Left ventricle myocardium inferior (tissue), 1 donor: ENCODE results near the gene HTR2A. TPM values are rescaled to one million over a fixed set of nuclear protein-coding genes. Genes with fewer than 3 reads are reported as not detected.

Experiments used
- DNase-seq: peaks from one replicate; pipeline ENCODE4 v3.0.0-alpha.2; 2020
- H3K27ac ChIP-seq: fragments of 200-600 bp; replicated peaks from 2 replicates; pipeline ENCODE4 v1.8.0; 2021
- H3K27me3 ChIP-seq: fragments of 200-600 bp; 2 replicates; pipeline ENCODE4 v1.8.0; 2021; ENCODE audit warnings: low read depth
- H3K36me3 ChIP-seq: fragments of 200-600 bp; 2 replicates; pipeline ENCODE4 v1.8.0; 2021
- H3K4me1 ChIP-seq: fragments of 200-600 bp; 2 replicates; pipeline ENCODE4 v1.8.0; 2021
- H3K4me3 ChIP-seq: fragments of 200-600 bp; 2 replicates; pipeline ENCODE4 v1.8.0; 2021; ENCODE audit warnings: mild to moderate bottlenecking, moderate library complexity
- H3K9me3 ChIP-seq: fragments of 200-600 bp; replicated peaks from 2 replicates; pipeline ENCODE4 v1.8.0; 2021
- intact Hi-C: fragments of 100-400 bp; cut with micrococcal nuclease; formaldehyde crosslinking; loops from one replicate; pipeline ENCODE4 v1.11.0; 2022
- total RNA-seq: library from RNA; stranded (reverse); fragmentation: NEBNext Ultra II Directional; extraction: Animal tissue kit (Norgen Biotek cat#: 25700); gene quantifications from one replicate; pipeline ENCODE4 v1.2.1, GENCODE V29; 2021
- TF ChIP-seq, protein P1 (sequence below): fragments of 200-600 bp; IDR thresholded peaks from 2 replicates; pipeline ENCODE4 v1.8.0; 2021; ENCODE audit warnings: antibody characterized with exemption, mild to moderate bottlenecking, borderline replicate concordance
- donor health status: DM: no; HTN: yes; CAD: no; lungs with severe emphysema.

Gene HTR2A
- total RNA-seq, 1 donor from 2014 or later, result 0.11 TPM

DNA sequence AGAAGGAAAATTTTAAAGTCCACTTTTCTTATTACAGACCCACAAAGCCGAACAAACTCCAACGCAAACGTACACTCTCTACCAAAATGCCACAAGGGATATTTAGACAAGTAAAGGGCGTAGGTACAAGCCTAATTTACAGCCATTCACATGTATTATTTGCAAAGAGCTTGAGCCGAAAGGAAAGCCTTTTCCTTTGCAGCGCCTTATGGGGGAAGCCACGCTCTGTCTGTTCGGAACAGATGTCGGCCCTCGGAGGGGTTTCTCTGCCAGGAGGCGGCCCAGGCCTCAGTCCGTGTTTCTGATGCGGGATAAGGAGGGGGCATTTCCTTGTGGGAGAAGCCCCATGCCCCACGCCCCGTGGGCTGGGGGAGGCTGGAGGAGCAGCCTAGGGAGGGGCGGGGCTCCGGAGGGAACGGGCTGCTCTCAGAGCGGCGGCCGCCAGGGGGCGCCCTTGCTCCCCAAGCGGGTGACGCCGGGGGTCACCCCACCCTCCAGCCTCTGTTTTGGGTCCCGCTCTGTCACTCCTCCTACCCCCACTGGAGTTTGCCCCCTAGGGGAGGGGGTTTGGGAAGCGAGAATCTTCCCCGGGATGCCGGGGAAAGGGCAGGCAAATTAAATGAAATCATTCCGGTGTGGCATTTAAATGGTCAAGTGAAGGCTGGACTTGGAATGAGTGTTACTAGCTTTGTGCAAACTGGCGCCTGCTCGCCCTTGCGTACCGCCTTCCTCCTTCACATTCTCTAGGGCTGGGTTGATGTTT is 2.9 kb downstream of the HTR2A start:
- H3K27me3 ChIP-seq, result peaks cover 70% of the 10 kb centered on the region
- intact Hi-C loops, result no loop called here

GRCh38 chr13:46893221-46893740 is 3.6 kb downstream of the HTR2A start:
- Histone ChIP-seq H3K4me3 (peak overlapping the region; percentile 67), H3K27me3 (peaks cover 71% of the 10 kb centered on the region), H3K9me3 (no peaks in the 10 kb centered on the region), H3K36me3 (no peaks in the 10 kb centered on the region), H3K4me1 (peaks cover 21% of the 10 kb centered on the region), H3K27ac (no peak overlapping the region)
- TF ChIP-seq, protein P1, sequence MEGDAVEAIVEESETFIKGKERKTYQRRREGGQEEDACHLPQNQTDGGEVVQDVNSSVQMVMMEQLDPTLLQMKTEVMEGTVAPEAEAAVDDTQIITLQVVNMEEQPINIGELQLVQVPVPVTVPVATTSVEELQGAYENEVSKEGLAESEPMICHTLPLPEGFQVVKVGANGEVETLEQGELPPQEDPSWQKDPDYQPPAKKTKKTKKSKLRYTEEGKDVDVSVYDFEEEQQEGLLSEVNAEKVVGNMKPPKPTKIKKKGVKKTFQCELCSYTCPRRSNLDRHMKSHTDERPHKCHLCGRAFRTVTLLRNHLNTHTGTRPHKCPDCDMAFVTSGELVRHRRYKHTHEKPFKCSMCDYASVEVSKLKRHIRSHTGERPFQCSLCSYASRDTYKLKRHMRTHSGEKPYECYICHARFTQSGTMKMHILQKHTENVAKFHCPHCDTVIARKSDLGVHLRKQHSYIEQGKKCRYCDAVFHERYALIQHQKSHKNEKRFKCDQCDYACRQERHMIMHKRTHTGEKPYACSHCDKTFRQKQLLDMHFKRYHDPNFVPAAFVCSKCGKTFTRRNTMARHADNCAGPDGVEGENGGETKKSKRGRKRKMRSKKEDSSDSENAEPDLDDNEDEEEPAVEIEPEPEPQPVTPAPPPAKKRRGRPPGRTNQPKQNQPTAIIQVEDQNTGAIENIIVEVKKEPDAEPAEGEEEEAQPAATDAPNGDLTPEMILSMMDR, result no peak
- intact Hi-C loops, result no loop called here
- no peak for DNase-seq

More for the DNA sequence above, 2.9 kb downstream of the HTR2A start:
- DNase-seq, result peak; percentile 58
- TF ChIP-seq, protein P1, result peak; percentile 94
- Histone ChIP-seq H3K9me3 (no peaks in the 10 kb centered on the region), H3K36me3 (no peaks in the 10 kb centered on the region), H3K27ac (peak overlapping the region; percentile 30), H3K4me1 (peaks cover 21% of the 10 kb centered on the region), H3K4me3 (peak overlapping the region; percentile 67)

GRCh38 chr13:46885018-46885417 is 11.8 kb downstream of the HTR2A start:
- H3K4me3 ChIP-seq, result no peak overlapping the region
- peaks cover 58% of the 10 kb centered on the region for H3K27me3 ChIP-seq
- intact Hi-C loops, result no loop called here
- no peaks in the 10 kb centered on the region for H3K9me3 ChIP-seq
- no peaks in the 10 kb centered on the region for H3K4me1 ChIP-seq
- no peaks in the 10 kb centered on the region for H3K36me3 ChIP-seq
- no peak overlapping the region for H3K27ac ChIP-seq
- DNase-seq, result no peak
- TF ChIP-seq, protein P1, result no peak

- no peak for DNase-seq
- intact Hi-C loops, result no loop called here
- peaks cover 58% of the 10 kb centered on the region for H3K27me3 ChIP-seq
- no peak overlapping the region for H3K27ac ChIP-seq
- no peaks in the 10 kb centered on the region for H3K9me3 ChIP-seq
- H3K36me3 ChIP-seq, result no peaks in the 10 kb centered on the region
- H3K4me3 ChIP-seq, result no peak overlapping the region
- H3K4me1 ChIP-seq, result no peaks in the 10 kb centered on the region
- TF ChIP-seq, protein P1, result no peak
Observed at GRCh38 chr13:46884531-46884930, 12.3 kb downstream of the HTR2A start.

DNA sequence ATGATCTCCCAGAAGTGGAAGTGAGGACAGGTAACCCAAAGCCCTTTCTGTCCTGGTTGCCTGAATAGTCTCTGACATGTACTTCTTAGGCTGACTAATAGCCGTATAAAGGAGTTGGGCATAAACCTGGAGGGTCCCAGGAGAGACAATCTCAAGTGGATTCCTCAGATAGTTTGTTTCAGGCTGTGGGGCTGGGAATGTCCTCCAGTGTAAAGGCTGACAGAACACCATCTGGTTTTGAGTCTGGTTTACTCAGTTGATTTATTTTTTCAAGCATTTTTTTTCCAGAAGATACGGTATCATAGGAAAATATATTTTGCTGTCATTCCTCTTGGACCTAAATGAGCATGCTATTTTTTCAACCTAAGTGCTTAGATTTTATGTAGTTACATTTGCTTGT is 15.2 kb downstream of the HTR2A start:
- no peak for DNase-seq
- TF ChIP-seq, protein P1, result no peak
- Histone ChIP-seq H3K27ac (no peak overlapping the region), H3K27me3 (peaks cover 50% of the 10 kb centered on the region), H3K36me3 (no peaks in the 10 kb centered on the region), H3K9me3 (no peaks in the 10 kb centered on the region), H3K4me3 (no peak overlapping the region), H3K4me1 (no peaks in the 10 kb centered on the region)
- intact Hi-C loops, result no loop called here
